ENCODE measurements around the gene STPG1. TPM values are rescaled to one million over a fixed set of nuclear protein-coding genes. Genes with fewer than 3 reads are reported as not detected.

STPG1 gene
- total and polyA plus RNA-seq, 2 of the 13 experiments (the other 11 are each of a cell fraction or from before 2014, with no cell fraction given), result 3.4 to 4.3 TPM

GRCh38 chr1:24415910-24416665 lies 2.5 kb upstream of the STPG1 start (continued):
- no peak for TF ChIP-seq SOX6 (IDR thresholded peaks at IDR 0.05)
- TF ChIP-seq SOX6 (CRISPR knock-in tag; IDR thresholded peaks at IDR 0.05), result no peak
- TF ChIP-seq SAP130 (CRISPR knock-in tag; IDR thresholded peaks at IDR 0.05; ENCODE audit: low read depth), result peak; percentile 36; the same call in 1 of the 2 replicates
- TF ChIP-seq ZNF788 (CRISPR knock-in tag; IDR thresholded peaks at IDR 0.05; ENCODE audit: borderline replicate concordance), result peak; percentile 26; the same call in 1 of the 2 replicates
- no peak for TF ChIP-seq NCOA5 (CRISPR knock-in tag; IDR thresholded peaks at IDR 0.05)
- TF ChIP-seq NR2F6 (IDR thresholded peaks at IDR 0.05), result no peak
- TF ChIP-seq NR2F6 (CRISPR knock-in tag; IDR thresholded peaks at IDR 0.05), result no peak
- TF ChIP-seq GPN1 (CRISPR knock-in tag; IDR thresholded peaks at IDR 0.05; ENCODE audit: borderline replicate concordance), result no peak
- no peak for TF ChIP-seq HDAC2 (CRISPR knock-in tag; IDR thresholded peaks at IDR 0.05)
- no peak for TF ChIP-seq KDM3A (CRISPR knock-in tag; IDR thresholded peaks at IDR 0.05; ENCODE audit: low read depth)
- TF ChIP-seq KDM2A (CRISPR knock-in tag; IDR thresholded peaks at IDR 0.05; ENCODE audit: borderline replicate concordance, low read depth), result no peak
- TF ChIP-seq ZNF160 (CRISPR knock-in tag; IDR thresholded peaks at IDR 0.05), result no peak
- TF ChIP-seq SP1 (IDR thresholded peaks at IDR 0.05), result no peak
- TF ChIP-seq SP1 (CRISPR knock-in tag; IDR thresholded peaks at IDR 0.05), result 0 out of 2 replicates have a peak, but pooled peaks have one; percentile 4
- no peak for TF ChIP-seq ZBTB33 (CRISPR knock-in tag; IDR thresholded peaks at IDR 0.05)
- no peak for TF ChIP-seq ZFP62 (CRISPR knock-in tag; IDR thresholded peaks at IDR 0.05)
- TF ChIP-seq KAT7 (CRISPR knock-in tag; IDR thresholded peaks at IDR 0.05; ENCODE audit: borderline replicate concordance), result no peak
- TF ChIP-seq POLR2AphosphoS2 (IDR thresholded peaks at IDR 0.05; ENCODE audit: low read depth, low read length), result no peak
- no peak for TF ChIP-seq SRSF1 (optimal IDR thresholded peaks at IDR 0.05; ENCODE audit: low read depth, low read length)
- TF ChIP-seq ZNF646 (CRISPR knock-in tag; IDR thresholded peaks at IDR 0.05), result peak; percentile 31; the same call in 1 of the 2 replicates
- TF ChIP-seq ZNF44 (CRISPR knock-in tag; IDR thresholded peaks at IDR 0.05), result no peak
- no peak for TF ChIP-seq ZNF343 (CRISPR knock-in tag; IDR thresholded peaks at IDR 0.05)
- no peak for TF ChIP-seq HNRNPK (IDR thresholded peaks at IDR 0.05; ENCODE audit: low read depth, low read length, poor library complexity, severe bottlenecking)
- TF ChIP-seq TBL1XR1 (IDR thresholded peaks at IDR 0.05; ENCODE audit: borderline replicate concordance, low read length, partially characterized antibody), result no peak
- TF ChIP-seq KLF16 (CRISPR knock-in tag; IDR thresholded peaks at IDR 0.05), result no peak
- no peak for TF ChIP-seq TAF1 (CRISPR knock-in tag; IDR thresholded peaks at IDR 0.05)

Measured in HepG2 (cell line).